H9 (cell line): ENCODE data around the gene NONO. TPM values are rescaled to one million over a fixed set of nuclear protein-coding genes. Genes with fewer than 3 reads are reported as not detected.

Experiments used
- DNase-seq: peaks from one replicate; pipeline ENCODE4 v3.0.0-alpha.2; 2017
- H2AFZ ChIP-seq: one replicate; pipeline ENCODE4 v1.6.1; 2013; ENCODE audit warnings: mild to moderate bottlenecking, low read length, control low read depth, moderate library complexity
- H2AK5ac ChIP-seq: 2 replicates; pipeline ENCODE4 v1.6.1; 2013; ENCODE audit warnings: low read length, control low read depth, mixed read lengths; ENCODE audit not compliant: insufficient read length
- H2BK120ac ChIP-seq: one replicate; pipeline ENCODE4 v1.6.1; 2013; ENCODE audit warnings: low read depth, mild to moderate bottlenecking, low read length, control low read depth, inconsistent platforms; ENCODE audit not compliant: poor library complexity, severe bottlenecking
- H2BK12ac ChIP-seq: 2 replicates; pipeline ENCODE4 v1.6.1; 2013; ENCODE audit warnings: low read length, control low read depth, mixed read lengths, low read depth; ENCODE audit not compliant: insufficient read length
- H2BK15ac ChIP-seq: 2 replicates; pipeline ENCODE4 v1.6.1; 2013; ENCODE audit warnings: low read depth, low read length, control low read depth
- H2BK20ac ChIP-seq: one replicate; pipeline ENCODE4 v1.6.1; 2013; ENCODE audit warnings: low read depth, mild to moderate bottlenecking, low read length, control low read depth, inconsistent platforms; ENCODE audit not compliant: poor library complexity, severe bottlenecking
- H2BK5ac ChIP-seq: 2 replicates; pipeline ENCODE4 v1.6.1; 2013; ENCODE audit warnings: low read length, control low read depth, mixed read lengths; ENCODE audit not compliant: insufficient read length
- H3K14ac ChIP-seq: 2 replicates; pipeline ENCODE4 v1.6.1; 2013; ENCODE audit warnings: low read length, control low read depth; ENCODE audit not compliant: insufficient read depth
- H3K18ac ChIP-seq: 2 replicates; pipeline ENCODE4 v1.6.1; 2013; ENCODE audit warnings: low read depth, mild to moderate bottlenecking, mixed read lengths, low read length, control low read depth; ENCODE audit not compliant: insufficient read length
- H3K23ac ChIP-seq: 2 replicates; pipeline ENCODE4 v1.6.1; 2013; ENCODE audit warnings: low read length, control low read depth, mixed read lengths, low read depth; ENCODE audit not compliant: insufficient read length
- H3K23me2 ChIP-seq: 2 replicates; pipeline ENCODE4 v1.6.1; 2013; ENCODE audit warnings: low read depth, mild to moderate bottlenecking, mixed read lengths, low read length, control low read depth; ENCODE audit not compliant: insufficient read length, poor library complexity, severe bottlenecking
- H3K27ac ChIP-seq: 2 replicates; pipeline ENCODE4 v1.5.1; 2013; ENCODE audit warnings: low read length, control low read depth, mixed read lengths, low read depth; ENCODE audit not compliant: insufficient read length
- H3K27me3 ChIP-seq: 2 replicates; pipeline ENCODE4 v1.6.1; 2013; ENCODE audit warnings: low read length, control low read depth, inconsistent platforms; ENCODE audit not compliant: insufficient read depth
- H3K4ac ChIP-seq: 2 replicates; pipeline ENCODE4 v1.6.1; 2013; ENCODE audit warnings: low read depth, mild to moderate bottlenecking, control low read depth, inconsistent platforms, low read length, moderate library complexity
- H3K4me1 ChIP-seq: 2 replicates; pipeline ENCODE4 v1.6.1; 2013; ENCODE audit warnings: low read length, control low read depth, inconsistent platforms; ENCODE audit not compliant: insufficient read depth
- H3K4me2 ChIP-seq: 2 replicates; pipeline ENCODE4 v1.6.1; 2013; ENCODE audit warnings: low read length, control low read depth, mixed read lengths; ENCODE audit not compliant: insufficient read length, insufficient read depth
- H3K56ac ChIP-seq: 2 replicates; pipeline ENCODE4 v1.6.1; 2013; ENCODE audit warnings: low read depth, mild to moderate bottlenecking, mixed read lengths, low read length, control low read depth; ENCODE audit not compliant: insufficient read length
- H3K79me1 ChIP-seq: 2 replicates; pipeline ENCODE4 v1.6.1; 2013; ENCODE audit warnings: low read depth, mild to moderate bottlenecking, moderate library complexity, low read length, control low read depth, inconsistent platforms; ENCODE audit not compliant: insufficient read depth, poor library complexity, severe bottlenecking
- H3K79me2 ChIP-seq: 2 replicates; pipeline ENCODE4 v1.6.1; 2013; ENCODE audit warnings: low read length, control low read depth, inconsistent platforms; ENCODE audit not compliant: insufficient read depth
- H3K9ac ChIP-seq: 2 replicates; pipeline ENCODE4 v1.6.1; 2013; ENCODE audit warnings: low read length, control low read depth, mixed read lengths; ENCODE audit not compliant: insufficient read length; ENCODE audit errors: extremely low read depth
- H3K9me3 ChIP-seq: one replicate; pipeline ENCODE4 v1.6.1; 2013; ENCODE audit warnings: low read depth, low read length, inconsistent platforms; ENCODE audit not compliant: control insufficient read depth
- H3T11ph ChIP-seq: one replicate; pipeline ENCODE4 v1.6.1; 2013; ENCODE audit warnings: mild to moderate bottlenecking, low read length, control low read depth, inconsistent platforms
- H4K20me1 ChIP-seq: one replicate; pipeline ENCODE4 v1.6.1; 2013; ENCODE audit not compliant: control insufficient read depth, insufficient read length, insufficient read depth
- H4K5ac ChIP-seq: 2 replicates; pipeline ENCODE4 v1.6.1; 2013; ENCODE audit warnings: low read depth, mild to moderate bottlenecking, mixed read lengths, low read length, control low read depth; ENCODE audit not compliant: insufficient read length
- H4K8ac ChIP-seq: replicated peaks from 2 replicates; pipeline ENCODE4 v1.6.1; 2013; ENCODE audit warnings: low read length, control low read depth, mixed read lengths, low read depth; ENCODE audit not compliant: insufficient read length
- H4K91ac ChIP-seq: 2 replicates; pipeline ENCODE4 v1.6.1; 2013; ENCODE audit warnings: low read depth, mild to moderate bottlenecking, moderate library complexity, mixed read lengths, low read length, control low read depth; ENCODE audit not compliant: insufficient read length
- H3K27ac Mint-ChIP-seq, 3 experiments: 2 replicates in 2 of 3; 3 replicates in 1 of 3; pipeline ENCODE4 v1.8.0; 2020 to 2021; ENCODE audit warnings: mixed read lengths in 3 of 3, mild to moderate bottlenecking in 1 of 3, moderate library complexity in 1 of 3
- H3K27me3 Mint-ChIP-seq: 2 replicates; pipeline ENCODE4 v1.8.0; 2021; ENCODE audit warnings: low read depth, mild to moderate bottlenecking, moderate library complexity, mixed read lengths
- H3K36me3 Mint-ChIP-seq, 3 experiments: 2 replicates in 2 of 3; 3 replicates in 1 of 3; pipeline ENCODE4 v1.8.0; 2020 to 2021; ENCODE audit warnings: low read depth in 3 of 3, mixed read lengths in 3 of 3; ENCODE audit not compliant: insufficient read depth in 1 of 3
- H3K4me1 Mint-ChIP-seq, 2 experiments: 2 replicates each; pipeline ENCODE4 v1.8.0; 2020; ENCODE audit warnings: mixed read lengths in 2 of 2
- H3K4me3 Mint-ChIP-seq, 2 experiments: 2 replicates in 1 of 2; 3 replicates in 1 of 2; pipeline ENCODE4 v1.8.0; 2020 to 2021; ENCODE audit warnings: mild to moderate bottlenecking in 2 of 2, mixed read lengths in 2 of 2, moderate library complexity in 1 of 2
- H3K9me3 Mint-ChIP-seq, 2 experiments: 2 replicates in 1 of 2; 3 replicates in 1 of 2; pipeline ENCODE4 v1.8.0; 2020; ENCODE audit warnings: mild to moderate bottlenecking in 2 of 2, mixed read lengths in 2 of 2, moderate library complexity in 1 of 2
- CTCF ChIP-seq: fragments of 200-600 bp; sonication (generic); conservative IDR thresholded peaks from 3 replicates; pipeline ENCODE4 v1.8.0; 2021; ENCODE audit warnings: antibody characterized with exemption, mild to moderate bottlenecking
- WGBS: extraction: QIAGEN DNeasy Blood & Tissue Kit; methylation state at CpG from one replicate; pipeline ENCODE4 v1.1.7; 2013; ENCODE audit warnings: missing lambda C conversion rate, low lambda C conversion rate, mixed read lengths; ENCODE audit not compliant: insufficient read length; ENCODE audit errors: extremely low coverage; 5-methylcytosine and 5-hydroxymethylcytosine counted together
- total RNA-seq: library from RNA; stranded (reverse); gene quantifications from 2 replicates; pipeline ENCODE4 v1.2.1, GENCODE V29; 2021

NONO gene
- total RNA-seq, 1 experiment from 2014 or later, result 703 TPM

- no peak for TF ChIP-seq CTCF
- H3K23ac ChIP-seq, result no peak overlapping the region
- H3K79me2 ChIP-seq, result peaks cover 2% of the 10 kb centered on the region; the same call in 1 of the 2 replicates
- peak overlapping the region; percentile 93 to 95 for H3K4me3 Mint-ChIP-seq
- H3K9me3 ChIP-seq, result peaks cover 24% of the 10 kb centered on the region
- H3K27me3 ChIP-seq, result no peaks in the 10 kb centered on the region
- peaks cover 14% of the 10 kb centered on the region for H3K23me2 ChIP-seq
- no peak overlapping the region for H2AK5ac ChIP-seq
- H2BK15ac ChIP-seq, result no peak overlapping the region
- H4K8ac ChIP-seq, result no peak overlapping the region
- no peaks in the 10 kb centered on the region for H3K4me1 ChIP-seq
- no peak overlapping the region for H3K14ac ChIP-seq
- no peaks in the 10 kb centered on the region for H4K20me1 ChIP-seq
- no CpG with 5 or more reads among the region's 8 CpGs for WGBS
- peaks cover 39 to 58% (median 47%) of the 10 kb centered on the region in 3 experiments for H3K36me3 Mint-ChIP-seq
- no peak overlapping the region for H4K91ac ChIP-seq
- H3K4ac ChIP-seq, result no peak overlapping the region
- H2BK20ac ChIP-seq, result no peak overlapping the region
- H3K27ac ChIP-seq, result no peak overlapping the region
- H2BK120ac ChIP-seq, result no peak overlapping the region
- H2BK12ac ChIP-seq, result no peak overlapping the region
- no peak overlapping the region for H4K5ac ChIP-seq
- H2BK5ac ChIP-seq, result no peak overlapping the region
- H3K9me3 Mint-ChIP-seq, result peaks cover 79 to 83% of the 10 kb centered on the region in 2 experiments
- peak overlapping the region; percentile 55 for H3K4me2 ChIP-seq
- no peak overlapping the region for H3K56ac ChIP-seq
- H3K79me1 ChIP-seq, result no peaks in the 10 kb centered on the region
- peak overlapping the region in 1 of 3 experiments; percentile 94; a peak in 1 of 7 replicates for H3K27ac Mint-ChIP-seq
- H3T11ph ChIP-seq, result no peak overlapping the region
- H3K9ac ChIP-seq, result no peak overlapping the region
- H3K18ac ChIP-seq, result no peak overlapping the region
- H3K27me3 Mint-ChIP-seq, result no peaks in the 10 kb centered on the region
- H3K4me1 Mint-ChIP-seq, result peaks cover 10 to 25% of the 10 kb centered on the region in 2 experiments
- H2AFZ ChIP-seq, result no peak overlapping the region
- DNase-seq, result no peak
Measured at GRCh38 chrX:71251466-71251973, 31.9 kb upstream of the NONO start.
